Endothelial cell of umbilical vein (primary cell): ENCODE measurements around the gene SLC4A1AP. TPM values are rescaled to one million over a fixed set of nuclear protein-coding genes. Genes with fewer than 3 reads are reported as not detected.
A peak's percentile ranks its signal among the peaks of the same experiment; 100 is the strongest.

Experiments
- BruUV-seq: library from RNA; stranded (reverse); fragments of 400-500 nt; replicated peaks from 2 replicates; lab custom pipeline; 2021; lab: Mats Ljungman, UMichigan
- CTCF ChIA-PET: fragments of 300-600, 350-600 bp; sonication (Branson Sonifier 250); formaldehyde crosslinking; loops from one replicate; lab custom pipeline; 2021; ENCODE audit warnings: antibody characterized with exemption, inconsistent platforms; lab: Charles Lee
- POLR2A ChIA-PET: fragments of 300-600, 350-600 bp; sonication (Branson Sonifier 250); formaldehyde crosslinking; loops from one replicate; lab custom pipeline; 2021; ENCODE audit warnings: antibody characterized with exemption, inconsistent platforms; lab: Charles Lee
- DNase-seq: peaks from one replicate; pipeline ENCODE4 v3.0.0-alpha.2; 2011; ENCODE audit warnings: low read depth, low spot score
- FAIRE-seq: peaks from 2 replicates; lab custom pipeline; 2011; peaks lifted over from hg19 to GRCh38; lab: Jason Lieb, UNC
- H2AFZ ChIP-seq: 2 replicates; pipeline ENCODE4 v1.6.0; 2012; ENCODE audit warnings: low read depth, low read length, control low read depth, inconsistent platforms
- H3K27ac ChIP-seq: 2 replicates; pipeline ENCODE4 v1.5.1; 2011; ENCODE audit warnings: low read depth, mild to moderate bottlenecking, control low read depth, low read length, moderate library complexity; ENCODE audit not compliant: insufficient read depth
- H3K27me3 ChIP-seq, 2 experiments: 2 replicates each; pipeline versions ENCODE4 v1.6.0 to v1.6.1; 2011; ENCODE audit warnings: low read length in 2 of 2, mixed read lengths in 1 of 2; ENCODE audit not compliant: control insufficient read depth in 2 of 2, insufficient read depth in 2 of 2
- H3K36me3 ChIP-seq, 2 experiments: 2 replicates in 1 of 2; 3 replicates in 1 of 2; pipeline ENCODE4 v1.5.1; 2011; ENCODE audit warnings: low read length in 2 of 2, mild to moderate bottlenecking in 1 of 2, moderate library complexity in 1 of 2; ENCODE audit not compliant: control insufficient read depth in 2 of 2, insufficient read depth in 2 of 2; ENCODE audit errors: extremely low read depth in 1 of 2
- H3K4me1 ChIP-seq: 3 replicates; pipeline ENCODE4 v1.5.1; 2011; ENCODE audit warnings: mild to moderate bottlenecking, low read length; ENCODE audit not compliant: control insufficient read depth, insufficient read depth; ENCODE audit errors: extremely low read depth
- H3K4me2 ChIP-seq: 2 replicates; pipeline ENCODE4 v1.6.1; 2011; ENCODE audit warnings: low read length, control low read depth, mixed read lengths; ENCODE audit not compliant: insufficient read depth
- H3K4me3 ChIP-seq, 3 experiments: fragments of 200-600 bp in 1 of 3; sonication (generic), shearing (Covaris generic) in 1 of 3; replicated peaks in 1 of 3; 2 replicates each; pipeline ENCODE4 v1.5.1; 2011 to 2016; ENCODE audit warnings: control low read depth in 3 of 3, low read length in 3 of 3, mild to moderate bottlenecking in 2 of 3, inconsistent platforms in 1 of 3, low read depth in 1 of 3, moderate library complexity in 1 of 3; ENCODE audit not compliant: insufficient read depth in 1 of 3
- H3K79me2 ChIP-seq: 2 replicates; pipeline ENCODE4 v1.6.0; 2012; ENCODE audit warnings: low read length, inconsistent platforms; ENCODE audit not compliant: control insufficient read depth, insufficient read depth
- H3K9ac ChIP-seq: replicated peaks from 2 replicates; pipeline ENCODE3; 2011; ENCODE audit warnings: low read length, control low read depth; ENCODE audit not compliant: insufficient read depth; ENCODE audit errors: extremely low read depth
- H3K9me1 ChIP-seq: replicated peaks from 3 replicates; pipeline ENCODE4 v1.6.0; 2011; ENCODE audit warnings: mild to moderate bottlenecking, low read length; ENCODE audit not compliant: control insufficient read depth, insufficient read depth; ENCODE audit errors: extremely low read depth
- H3K9me3 ChIP-seq: replicated peaks from 2 replicates; pipeline ENCODE4 v1.5.1; 2012; ENCODE audit warnings: low read length, inconsistent platforms; ENCODE audit not compliant: control insufficient read depth, insufficient read depth
- H4K20me1 ChIP-seq: replicated peaks from 2 replicates; pipeline ENCODE3; 2011; ENCODE audit warnings: mild to moderate bottlenecking, low read length; ENCODE audit not compliant: control insufficient read depth, insufficient read depth; ENCODE audit errors: extremely low read depth
- EZH2 ChIP-seq: IDR thresholded peaks from 2 replicates; pipeline ENCODE4 v1.6.1; 2012; ENCODE audit warnings: borderline replicate concordance, low read depth, mild to moderate bottlenecking, moderate library complexity, low read length, inconsistent platforms; ENCODE audit not compliant: severe bottlenecking
- FOS ChIP-seq: IDR thresholded peaks from 2 replicates; pipeline ENCODE4 v1.6.1; 2011; ENCODE audit warnings: mild to moderate bottlenecking, low read length, moderate library complexity, borderline replicate concordance; ENCODE audit not compliant: insufficient read depth
- GATA2 ChIP-seq: IDR thresholded peaks from 2 replicates; pipeline ENCODE4 v1.7.0; 2011; ENCODE audit warnings: low read depth, mild to moderate bottlenecking, moderate library complexity, mixed read lengths, low read length; ENCODE audit not compliant: insufficient read length, insufficient read depth
- JUN ChIP-seq: IDR thresholded peaks from 2 replicates; pipeline ENCODE4 v1.6.1; 2011; ENCODE audit warnings: borderline replicate concordance, low read depth; ENCODE audit not compliant: insufficient read length, insufficient read depth
- MYC ChIP-seq: IDR thresholded peaks from one replicate; pipeline ENCODE4 v1.6.1; 2011; ENCODE audit warnings: mild to moderate bottlenecking, low read depth, low read length
- POLR2A ChIP-seq: IDR thresholded peaks from 2 replicates; pipeline ENCODE4 v1.6.1; 2012; ENCODE audit warnings: low read depth, mild to moderate bottlenecking, control low read depth, low read length
- POLR2AphosphoS5 ChIP-seq: IDR thresholded peaks from 2 replicates; pipeline ENCODE4 v1.6.1; 2012; ENCODE audit warnings: low read depth, mild to moderate bottlenecking, control low read depth, low read length, moderate library complexity; ENCODE audit not compliant: insufficient read depth
- dilution Hi-C: fragments of 300-500 bp; cut with MboI; formaldehyde crosslinking; loops from one replicate; pipeline ENCODE4 v1.15.0; 2019; ENCODE audit warnings: low sequenced_read_pairs; ENCODE audit not compliant: extremely low pct_ligation_motif_present
- intact Hi-C: fragments of 100-400 bp; cut with micrococcal nuclease; formaldehyde crosslinking; loops from one replicate; pipeline ENCODE4 v1.10.0; 2022
- polyA plus RNA-seq, 4 experiments: library from polyadenylated mRNA; depleted of rRNA in 3 of 4; stranded (reverse) in 3 of 4; unstranded in 1 of 4; fragments of >200 nt; gene quantifications; 2 replicates each; pipeline versions ENCODE4 v1.2.1 to v1.2.3, GENCODE V29; 2011 to 2012; ENCODE audit warnings: missing spikeins in 1 of 4
- total RNA-seq: library from RNA; stranded (reverse); gene quantifications from 2 replicates; pipeline ENCODE4 v1.2.3, GENCODE V29; 2021
- TF ChIP-seq, protein P1 (sequence below), 2 donors: IDR thresholded peaks; 1 replicate in 1 of 2; 2 replicates in 1 of 2; pipeline ENCODE4 v1.5.1; 2011; ENCODE audit warnings: low read length in 2 of 2, mild to moderate bottlenecking in 2 of 2, moderate library complexity in 2 of 2, control low read depth in 1 of 2, inconsistent platforms in 1 of 2, low read depth in 1 of 2; ENCODE audit not compliant: insufficient read depth in 1 of 2; ENCODE audit errors: extremely low read depth in 1 of 2
- TF ChIP-seq, protein P2 (sequence below): IDR thresholded peaks from 2 replicates; pipeline ENCODE4 v1.6.1; 2011; ENCODE audit not compliant: insufficient read depth, insufficient read length

Gene SLC4A1AP
- total and polyA plus RNA-seq, 2 donors (not counting 3 experiments of a cell fraction or from before 2014, with no cell fraction given), result 9.5 to 28.4 TPM

DNA sequence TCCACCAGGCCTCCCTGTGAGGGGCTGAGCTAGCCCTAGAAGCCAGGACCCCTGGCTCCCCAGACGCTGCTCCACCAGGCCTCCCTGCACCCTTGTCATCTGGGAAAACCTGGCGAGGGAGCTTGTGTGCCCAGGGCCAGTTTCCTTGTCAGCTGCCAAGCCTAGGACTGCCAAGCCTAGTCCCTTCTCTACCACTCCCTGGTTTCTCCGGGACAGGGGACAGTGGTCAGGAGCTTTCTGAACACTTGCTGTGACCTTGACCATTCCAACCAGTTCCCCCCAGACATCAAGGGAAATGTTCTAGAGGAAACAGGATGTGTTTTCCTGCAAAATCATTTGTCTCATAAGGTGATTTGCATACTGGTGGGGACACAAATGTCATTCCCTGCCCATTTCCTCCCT lies 66.6 kb downstream of the SLC4A1AP start:
- DNase-seq (no peak), FAIRE-seq (peak; percentile 73)
- Histone ChIP-seq H3K4me1 (peaks cover 17% of the 10 kb centered on the region), H3K9me3 (no peaks in the 10 kb centered on the region), H3K79me2 (no peaks in the 10 kb centered on the region), H3K4me2 (no peak overlapping the region), H3K27me3 (no peaks in the 10 kb centered on the region), H3K4me3 (no peak overlapping the region), H3K27ac (no peak overlapping the region), H3K9ac (no peak overlapping the region), H3K9me1 (no peaks in the 10 kb centered on the region), H3K36me3 (no peaks in the 10 kb centered on the region), H2AFZ (peak overlapping the region; percentile 50), H4K20me1 (no peaks in the 10 kb centered on the region)
- dilution Hi-C loops (loop anchor here (25.0 kb wide), 1 partner anchor 682 kb away; no protein-coding TSS in a partner anchor), intact Hi-C loops (no loop called here)
- CTCF ChIA-PET, result interaction anchor here (0.5 to 1.7 kb wide), 5 partner anchors 14 to 47 kb away, joined by 3 to 5 read pairs (median 3); no protein-coding TSS in a partner anchor
- TF ChIP-seq FOS, result no peak
- POLR2A ChIA-PET, result no interaction called here
- no TSS peak for BruUV-seq

DNA sequence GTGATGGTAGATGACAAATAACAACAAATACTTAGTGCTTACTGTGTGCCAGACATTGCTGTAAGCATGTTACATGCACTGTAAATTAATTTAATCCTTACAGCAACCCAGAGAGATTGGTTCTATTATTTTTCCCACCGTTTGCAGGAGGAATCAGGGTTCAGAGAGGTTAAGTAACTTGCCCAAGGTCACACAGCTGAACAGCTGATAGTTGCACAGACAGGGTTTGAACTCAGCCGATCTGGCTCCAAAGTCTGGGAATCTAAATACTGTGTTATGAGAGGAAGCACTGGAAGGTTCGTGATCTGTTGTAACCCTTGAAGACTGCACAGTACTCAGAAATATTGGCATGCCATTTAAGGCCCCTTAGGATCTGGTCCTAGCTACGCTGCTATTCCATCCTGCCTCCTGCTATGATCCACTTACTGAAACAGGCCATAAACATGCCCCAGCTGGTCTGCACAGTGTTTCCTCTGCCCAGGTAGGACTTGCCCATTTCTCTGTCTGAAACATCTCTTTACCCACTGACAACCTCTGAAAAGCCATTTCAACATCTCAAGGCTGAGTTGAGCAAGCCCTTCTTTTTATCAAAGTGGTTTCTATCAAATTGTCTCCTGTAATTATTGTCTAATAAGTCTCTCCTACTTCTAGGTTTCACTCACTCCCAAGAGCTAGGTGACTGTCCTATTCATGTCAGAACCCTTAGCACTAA lies 67.4 kb downstream of the SLC4A1AP start:
- Histone ChIP-seq H2AFZ (no peak overlapping the region), H3K27ac (no peak overlapping the region), H3K4me1 (peaks cover 24% of the 10 kb centered on the region), H4K20me1 (no peaks in the 10 kb centered on the region), H3K9ac (no peak overlapping the region), H3K36me3 (no peaks in the 10 kb centered on the region), H3K79me2 (no peaks in the 10 kb centered on the region), H3K27me3 (no peaks in the 10 kb centered on the region), H3K9me3 (no peaks in the 10 kb centered on the region), H3K4me2 (no peak overlapping the region), H3K4me3 (no peak overlapping the region), H3K9me1 (no peaks in the 10 kb centered on the region)
- DNase-seq (no peak), FAIRE-seq (peak; percentile 58)
- dilution Hi-C loops, result loop anchor here (25.0 kb wide), 1 partner anchor 681 kb away; no protein-coding TSS in a partner anchor
- no TSS peak for BruUV-seq
- CTCF ChIA-PET, result interaction anchor here (1.1 to 3.3 kb wide), 4 partner anchors 8 to 48 kb away, joined by 3 to 21 read pairs (median 4); no protein-coding TSS in a partner anchor
- intact Hi-C loops, result no loop called here
- TF ChIP-seq, protein P1, sequence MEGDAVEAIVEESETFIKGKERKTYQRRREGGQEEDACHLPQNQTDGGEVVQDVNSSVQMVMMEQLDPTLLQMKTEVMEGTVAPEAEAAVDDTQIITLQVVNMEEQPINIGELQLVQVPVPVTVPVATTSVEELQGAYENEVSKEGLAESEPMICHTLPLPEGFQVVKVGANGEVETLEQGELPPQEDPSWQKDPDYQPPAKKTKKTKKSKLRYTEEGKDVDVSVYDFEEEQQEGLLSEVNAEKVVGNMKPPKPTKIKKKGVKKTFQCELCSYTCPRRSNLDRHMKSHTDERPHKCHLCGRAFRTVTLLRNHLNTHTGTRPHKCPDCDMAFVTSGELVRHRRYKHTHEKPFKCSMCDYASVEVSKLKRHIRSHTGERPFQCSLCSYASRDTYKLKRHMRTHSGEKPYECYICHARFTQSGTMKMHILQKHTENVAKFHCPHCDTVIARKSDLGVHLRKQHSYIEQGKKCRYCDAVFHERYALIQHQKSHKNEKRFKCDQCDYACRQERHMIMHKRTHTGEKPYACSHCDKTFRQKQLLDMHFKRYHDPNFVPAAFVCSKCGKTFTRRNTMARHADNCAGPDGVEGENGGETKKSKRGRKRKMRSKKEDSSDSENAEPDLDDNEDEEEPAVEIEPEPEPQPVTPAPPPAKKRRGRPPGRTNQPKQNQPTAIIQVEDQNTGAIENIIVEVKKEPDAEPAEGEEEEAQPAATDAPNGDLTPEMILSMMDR (IDR thresholded peaks at IDR 0.05; ENCODE audit: extremely low read depth in 1 of 2, insufficient read depth in 1 of 2, low read depth in 1 of 2, low read length in 2 of 2), result no peak
- TF ChIP-seq FOS, result no peak
- TF ChIP-seq GATA2, result no peak
- no peak for TF ChIP-seq JUN
- TF ChIP-seq EZH2, result no peak
- TF ChIP-seq, protein P2, sequence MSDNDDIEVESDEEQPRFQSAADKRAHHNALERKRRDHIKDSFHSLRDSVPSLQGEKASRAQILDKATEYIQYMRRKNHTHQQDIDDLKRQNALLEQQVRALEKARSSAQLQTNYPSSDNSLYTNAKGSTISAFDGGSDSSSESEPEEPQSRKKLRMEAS, result no peak
- no peak for TF ChIP-seq POLR2A
- no peak for TF ChIP-seq POLR2AphosphoS5
- TF ChIP-seq MYC, result no peak
- POLR2A ChIA-PET, result no interaction called here
